SK-N-SH (cell line): ENCODE results near the gene CTSE. TPM values are rescaled to one million over a fixed set of nuclear protein-coding genes. Genes with fewer than 3 reads are reported as not detected.

ENCODE experiments used
- CTCF ChIA-PET: fragments of 300-600, 350-600 bp; formaldehyde crosslinking; extraction: SDS; loops from one replicate; lab custom pipeline; 2021; lab: Yijun Ruan, JAX
- POLR2A ChIA-PET: fragments of 350-600 bp; sonication (Branson Sonifier 250); formaldehyde crosslinking; extraction: SDS; loops from one replicate; lab custom pipeline; 2020; ENCODE audit warnings: antibody characterized with exemption, inconsistent platforms; lab: Yijun Ruan, JAX
- DNase-seq: peaks from one replicate; pipeline ENCODE4 v3.0.0; 2012
- H2AFZ ChIP-seq: fragments of 200-600 bp; sonication (generic); 2 replicates; pipeline ENCODE4 v1.8.1; 2016; ENCODE audit warnings: antibody characterized with exemption, mild to moderate bottlenecking, low read depth
- H3F3A ChIP-seq: fragments of 200-600 bp; sonication (generic); replicated peaks from 2 replicates; pipeline ENCODE3; 2016; ENCODE audit warnings: antibody characterized with exemption, mild to moderate bottlenecking; ENCODE audit not compliant: insufficient read depth
- H3K27ac ChIP-seq, 2 experiments: fragments of 200-500 bp in 1 of 2; fragments of 200-600 bp in 1 of 2; sonication (Bioruptor generic) in 1 of 2; sonication (generic), shearing (Covaris generic) in 1 of 2; 2 replicates each; pipeline versions ENCODE4 v1.5.1 to v1.6.1; 2014 to 2016; ENCODE audit warnings: low read depth in 2 of 2, inconsistent platforms in 1 of 2, low read length in 1 of 2, mild to moderate bottlenecking in 1 of 2, mixed read lengths in 1 of 2
- H3K27me3 ChIP-seq: fragments of 200-600 bp; sonication (generic), shearing (Covaris generic); 2 replicates; pipeline ENCODE4 v1.6.1; 2016; ENCODE audit warnings: mixed run types; ENCODE audit not compliant: insufficient read depth
- H3K36me3 ChIP-seq, 2 experiments: fragments of 200-500 bp in 1 of 2; fragments of 200-600 bp in 1 of 2; sonication (Bioruptor generic) in 1 of 2; sonication (generic) in 1 of 2; replicated peaks in 1 of 2; 2 replicates each; pipeline versions ENCODE3 to v1.5.1; 2014 to 2016; ENCODE audit warnings: low read length in 1 of 2, mild to moderate bottlenecking in 1 of 2; ENCODE audit not compliant: insufficient read depth in 2 of 2, control insufficient read depth in 1 of 2
- H3K4me1 ChIP-seq, 2 experiments: fragments of 200-500 bp in 1 of 2; fragments of 200-600 bp in 1 of 2; sonication (Bioruptor generic) in 1 of 2; sonication (generic), shearing (Covaris generic) in 1 of 2; 2 replicates each; pipeline versions ENCODE4 v1.5.1 to v1.6.1; 2014 to 2016; ENCODE audit warnings: low read depth in 1 of 2, low read length in 1 of 2, mixed run types in 1 of 2; ENCODE audit not compliant: insufficient read depth in 2 of 2, control insufficient read depth in 1 of 2
- H3K4me2 ChIP-seq: fragments of 200-600 bp; sonication (generic), shearing (Covaris generic); 2 replicates; pipeline ENCODE4 v1.6.1; 2017; ENCODE audit warnings: mixed run types
- H3K4me3 ChIP-seq, 2 experiments: fragments of 200-500 bp in 1 of 2; fragments of 200-600 bp in 1 of 2; sonication (Bioruptor generic) in 1 of 2; sonication (generic), shearing (Covaris generic) in 1 of 2; 2 replicates each; pipeline versions ENCODE4 v1.5.1 to v1.8.1; 2014 to 2016; ENCODE audit warnings: low read depth in 2 of 2, inconsistent platforms in 1 of 2, low read length in 1 of 2, mild to moderate bottlenecking in 1 of 2, mixed read lengths in 1 of 2, moderate library complexity in 1 of 2
- H3K79me2 ChIP-seq: fragments of 200-600 bp; sonication (generic); 2 replicates; pipeline ENCODE4 v1.8.1; 2017; ENCODE audit warnings: mild to moderate bottlenecking; ENCODE audit not compliant: insufficient read depth
- H3K9ac ChIP-seq: fragments of 200-600 bp; sonication (generic); 2 replicates; pipeline ENCODE4 v1.6.1; 2017; ENCODE audit warnings: mixed run types
- H3K9me2 ChIP-seq: fragments of 200-600 bp; sonication (generic); 2 replicates; pipeline ENCODE4 v1.6.1; 2017; ENCODE audit warnings: mixed run types
- H3K9me3 ChIP-seq: fragments of 200-600 bp; sonication (generic); 2 replicates; pipeline ENCODE4 v1.6.1; 2017; ENCODE audit warnings: mixed run types, mild to moderate bottlenecking, moderate library complexity
- H4K20me1 ChIP-seq: fragments of 200-600 bp; sonication (generic); 2 replicates; pipeline ENCODE4 v1.6.1; 2017; ENCODE audit warnings: mild to moderate bottlenecking, mixed run types; ENCODE audit not compliant: insufficient read depth
- CHD2 ChIP-seq: fragments of 150-350 bp; IDR thresholded peaks from 2 replicates; pipeline ENCODE4 v1.6.1; 2018; ENCODE audit warnings: low read length; ENCODE audit not compliant: partially characterized antibody
- EZH2phosphoT487 ChIP-seq: fragments of 200-600 bp; sonication (generic); IDR thresholded peaks from 2 replicates; pipeline ENCODE4 v1.6.1; 2017; ENCODE audit warnings: low read depth, mixed run types, mild to moderate bottlenecking, antibody characterized with exemption, moderate library complexity, borderline replicate concordance
- FOXJ3 ChIP-seq: sonication (generic); formaldehyde crosslinking; IDR thresholded peaks from 2 replicates; pipeline ENCODE4 v1.5.1; 2020; ENCODE audit warnings: mild to moderate bottlenecking, missing genetic modification reagents
- FOXM1 ChIP-seq: IDR thresholded peaks from 2 replicates; pipeline ENCODE4 v1.4.0; 2012; ENCODE audit warnings: low read depth, mild to moderate bottlenecking
- JUND ChIP-seq: IDR thresholded peaks from 2 replicates; pipeline ENCODE4 v1.4.0; 2012
- MXI1 ChIP-seq: IDR thresholded peaks from 2 replicates; pipeline ENCODE4 v1.6.1; 2012; ENCODE audit warnings: mild to moderate bottlenecking, low read depth, low read length, improper control_type of control experiment
- NFIC ChIP-seq: IDR thresholded peaks from 2 replicates; pipeline ENCODE4 v1.4.0; 2012; ENCODE audit warnings: borderline replicate concordance
- RCOR1 ChIP-seq: fragments of 150-350 bp; IDR thresholded peaks from 2 replicates; pipeline ENCODE4 v1.6.1; 2017; ENCODE audit warnings: antibody characterized with exemption, low read length
- RFX5 ChIP-seq: IDR thresholded peaks from 2 replicates; pipeline ENCODE4 v1.6.1; 2012; ENCODE audit warnings: mild to moderate bottlenecking, improper control_type of control experiment, low read length
- SMC3 ChIP-seq: IDR thresholded peaks from 2 replicates; pipeline ENCODE4 v1.6.1; 2012; ENCODE audit warnings: low read depth, low read length, improper control_type of control experiment
- YY1 ChIP-seq: IDR thresholded peaks from 2 replicates; pipeline ENCODE4 v1.4.0; 2012; ENCODE audit warnings: low read depth, mild to moderate bottlenecking
- WGBS: methylation state at CpG from one replicate; pipeline ENCODE4 v1.1.6; 2017; ENCODE audit warnings: low lambda C conversion rate; 5-methylcytosine and 5-hydroxymethylcytosine counted together
- polyA plus RNA-seq, 3 experiments: library from polyadenylated mRNA; depleted of rRNA; stranded (reverse); fragments of >200 nt; gene quantifications; 2 replicates each; pipeline ENCODE4 v1.2.3, GENCODE V29; 2012
- TF ChIP-seq, protein P1 (sequence below): IDR thresholded peaks from 2 replicates; pipeline ENCODE4; 2012
- TF ChIP-seq, protein P2 (sequence below): fragments of 200-600 bp; sonication (generic); IDR thresholded peaks from 2 replicates; pipeline ENCODE4 v1.6.1; 2017; ENCODE audit warnings: antibody characterized with exemption, mild to moderate bottlenecking, moderate library complexity
- TF ChIP-seq, protein P3 (sequence below): IDR thresholded peaks from 2 replicates; pipeline ENCODE4 v1.4.0; 2012; ENCODE audit warnings: low read depth, borderline replicate concordance
- TF ChIP-seq, protein P4 (sequence below): fragments of 150-350 bp; IDR thresholded peaks from 2 replicates; pipeline ENCODE4 v1.6.1; 2016; ENCODE audit warnings: mild to moderate bottlenecking, low read depth, low read length
- TF ChIP-seq, protein P5 (sequence below): IDR thresholded peaks from 2 replicates; pipeline ENCODE4 v1.4.0; 2012; ENCODE audit warnings: low read depth, borderline replicate concordance

CTSE gene
- polyA plus RNA-seq, 1 of the 3 experiments (the other 2 are of a cell fraction): not detected

DNA sequence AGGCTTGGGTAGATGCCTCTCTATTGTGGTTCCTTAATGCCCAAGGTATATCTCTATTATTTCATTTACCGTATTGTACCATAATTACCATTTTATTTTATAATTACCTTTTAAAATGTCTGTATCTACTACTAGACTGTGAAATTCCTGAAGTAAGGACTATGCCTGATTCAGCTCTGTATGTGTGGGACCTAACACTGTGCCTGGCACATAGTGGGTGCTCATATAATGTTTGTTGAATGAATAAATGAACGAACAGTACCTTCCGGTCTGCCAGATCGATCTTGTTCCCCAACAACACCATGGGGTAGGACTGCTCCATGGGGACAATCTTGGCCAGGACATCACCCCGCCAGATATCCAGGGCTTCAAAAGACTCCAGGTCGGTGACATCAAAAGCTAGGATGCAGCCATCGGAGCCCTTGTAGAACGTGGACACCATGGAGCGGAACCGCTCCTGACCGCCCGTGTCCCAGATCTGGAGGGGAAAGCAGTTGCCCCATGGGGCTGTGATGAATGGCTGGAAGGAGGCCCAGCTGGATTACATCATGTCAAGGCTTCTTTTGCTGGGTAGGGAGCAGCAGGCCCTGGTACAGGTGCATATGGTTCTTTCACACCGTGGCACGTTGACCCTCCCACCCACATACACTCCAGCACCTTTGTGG lies 31.3 kb downstream of the CTSE start (continued):
- TF ChIP-seq, protein P1, sequence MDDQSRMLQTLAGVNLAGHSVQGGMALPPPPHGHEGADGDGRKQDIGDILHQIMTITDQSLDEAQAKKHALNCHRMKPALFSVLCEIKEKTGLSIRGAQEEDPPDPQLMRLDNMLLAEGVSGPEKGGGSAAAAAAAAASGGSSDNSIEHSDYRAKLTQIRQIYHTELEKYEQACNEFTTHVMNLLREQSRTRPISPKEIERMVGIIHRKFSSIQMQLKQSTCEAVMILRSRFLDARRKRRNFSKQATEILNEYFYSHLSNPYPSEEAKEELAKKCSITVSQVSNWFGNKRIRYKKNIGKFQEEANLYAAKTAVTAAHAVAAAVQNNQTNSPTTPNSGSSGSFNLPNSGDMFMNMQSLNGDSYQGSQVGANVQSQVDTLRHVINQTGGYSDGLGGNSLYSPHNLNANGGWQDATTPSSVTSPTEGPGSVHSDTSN: no peak
- no peak for TF ChIP-seq NFIC
- TF ChIP-seq SMC3: no peak
- no peak for TF ChIP-seq RFX5
- TF ChIP-seq YY1: no peak
- TF ChIP-seq JUND: no peak
- TF ChIP-seq RCOR1: no peak
- TF ChIP-seq, protein P2, sequence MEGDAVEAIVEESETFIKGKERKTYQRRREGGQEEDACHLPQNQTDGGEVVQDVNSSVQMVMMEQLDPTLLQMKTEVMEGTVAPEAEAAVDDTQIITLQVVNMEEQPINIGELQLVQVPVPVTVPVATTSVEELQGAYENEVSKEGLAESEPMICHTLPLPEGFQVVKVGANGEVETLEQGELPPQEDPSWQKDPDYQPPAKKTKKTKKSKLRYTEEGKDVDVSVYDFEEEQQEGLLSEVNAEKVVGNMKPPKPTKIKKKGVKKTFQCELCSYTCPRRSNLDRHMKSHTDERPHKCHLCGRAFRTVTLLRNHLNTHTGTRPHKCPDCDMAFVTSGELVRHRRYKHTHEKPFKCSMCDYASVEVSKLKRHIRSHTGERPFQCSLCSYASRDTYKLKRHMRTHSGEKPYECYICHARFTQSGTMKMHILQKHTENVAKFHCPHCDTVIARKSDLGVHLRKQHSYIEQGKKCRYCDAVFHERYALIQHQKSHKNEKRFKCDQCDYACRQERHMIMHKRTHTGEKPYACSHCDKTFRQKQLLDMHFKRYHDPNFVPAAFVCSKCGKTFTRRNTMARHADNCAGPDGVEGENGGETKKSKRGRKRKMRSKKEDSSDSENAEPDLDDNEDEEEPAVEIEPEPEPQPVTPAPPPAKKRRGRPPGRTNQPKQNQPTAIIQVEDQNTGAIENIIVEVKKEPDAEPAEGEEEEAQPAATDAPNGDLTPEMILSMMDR: no peak
- no peak for TF ChIP-seq FOXM1
- TF ChIP-seq, protein P3, sequence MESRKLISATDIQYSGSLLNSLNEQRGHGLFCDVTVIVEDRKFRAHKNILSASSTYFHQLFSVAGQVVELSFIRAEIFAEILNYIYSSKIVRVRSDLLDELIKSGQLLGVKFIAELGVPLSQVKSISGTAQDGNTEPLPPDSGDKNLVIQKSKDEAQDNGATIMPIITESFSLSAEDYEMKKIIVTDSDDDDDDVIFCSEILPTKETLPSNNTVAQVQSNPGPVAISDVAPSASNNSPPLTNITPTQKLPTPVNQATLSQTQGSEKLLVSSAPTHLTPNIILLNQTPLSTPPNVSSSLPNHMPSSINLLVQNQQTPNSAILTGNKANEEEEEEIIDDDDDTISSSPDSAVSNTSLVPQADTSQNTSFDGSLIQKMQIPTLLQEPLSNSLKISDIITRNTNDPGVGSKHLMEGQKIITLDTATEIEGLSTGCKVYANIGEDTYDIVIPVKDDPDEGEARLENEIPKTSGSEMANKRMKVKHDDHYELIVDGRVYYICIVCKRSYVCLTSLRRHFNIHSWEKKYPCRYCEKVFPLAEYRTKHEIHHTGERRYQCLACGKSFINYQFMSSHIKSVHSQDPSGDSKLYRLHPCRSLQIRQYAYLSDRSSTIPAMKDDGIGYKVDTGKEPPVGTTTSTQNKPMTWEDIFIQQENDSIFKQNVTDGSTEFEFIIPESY: no peak

DNA sequence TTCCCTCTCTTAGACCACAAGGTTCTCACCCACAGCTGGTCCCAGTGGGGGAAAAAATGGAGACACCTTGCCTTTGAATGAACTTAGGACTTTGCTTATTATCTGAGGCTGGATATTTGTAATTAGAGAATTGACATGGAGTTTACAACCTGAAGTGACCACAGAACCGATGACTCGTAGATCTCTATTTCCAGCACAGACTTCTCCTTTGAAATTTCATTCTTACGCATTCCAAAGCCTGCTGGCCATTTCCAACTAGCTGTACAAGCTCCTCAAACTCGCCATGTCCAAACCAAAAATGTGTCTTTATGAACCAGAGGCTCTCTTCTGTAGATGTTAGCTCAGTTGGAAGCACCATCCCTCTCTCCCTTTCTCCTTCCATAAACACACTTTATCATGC lies 32.5 kb downstream of the CTSE start:
- WGBS: 44% methylated on average over 4 of the region's 4 CpGs
- Histone ChIP-seq H3K4me3 (no peak overlapping the region), H3K9me2 (no peaks in the 10 kb centered on the region), H4K20me1 (no peaks in the 10 kb centered on the region), H3K79me2 (no peaks in the 10 kb centered on the region), H3K27ac (no peak overlapping the region), H2AFZ (no peak overlapping the region), H3K4me2 (no peak overlapping the region), H3F3A (no peaks in the 10 kb centered on the region), H3K36me3 (no peaks in the 10 kb centered on the region), H3K27me3 (no peaks in the 10 kb centered on the region; the same call in 1 of the 2 replicates), H3K9me3 (no peaks in the 10 kb centered on the region), H3K4me1 (no peaks in the 10 kb centered on the region; a peak in 1 of 4 replicates), H3K9ac (no peak overlapping the region)
- ChIA-PET POLR2A (no interaction called here), CTCF (interaction anchor here (1.0 to 6.2 kb wide), 5 partner anchors 11 to 200 kb away, joined by 3 to 41 read pairs (median 4); no protein-coding TSS in a partner anchor)
- no peak for DNase-seq
- TF ChIP-seq, protein P2: no peak
- TF ChIP-seq FOXJ3 (CRISPR knock-in tag) (no peak), EZH2phosphoT487 (no peak), CHD2 (no peak), MXI1 (no peak), RCOR1 (no peak), JUND (no peak), FOXM1 (no peak), YY1 (no peak)
- TF ChIP-seq, protein P4, sequence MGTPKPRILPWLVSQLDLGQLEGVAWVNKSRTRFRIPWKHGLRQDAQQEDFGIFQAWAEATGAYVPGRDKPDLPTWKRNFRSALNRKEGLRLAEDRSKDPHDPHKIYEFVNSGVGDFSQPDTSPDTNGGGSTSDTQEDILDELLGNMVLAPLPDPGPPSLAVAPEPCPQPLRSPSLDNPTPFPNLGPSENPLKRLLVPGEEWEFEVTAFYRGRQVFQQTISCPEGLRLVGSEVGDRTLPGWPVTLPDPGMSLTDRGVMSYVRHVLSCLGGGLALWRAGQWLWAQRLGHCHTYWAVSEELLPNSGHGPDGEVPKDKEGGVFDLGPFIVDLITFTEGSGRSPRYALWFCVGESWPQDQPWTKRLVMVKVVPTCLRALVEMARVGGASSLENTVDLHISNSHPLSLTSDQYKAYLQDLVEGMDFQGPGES: no peak
- TF ChIP-seq, protein P3: no peak
- TF ChIP-seq, protein P1: no peak
- TF ChIP-seq, protein P5, sequence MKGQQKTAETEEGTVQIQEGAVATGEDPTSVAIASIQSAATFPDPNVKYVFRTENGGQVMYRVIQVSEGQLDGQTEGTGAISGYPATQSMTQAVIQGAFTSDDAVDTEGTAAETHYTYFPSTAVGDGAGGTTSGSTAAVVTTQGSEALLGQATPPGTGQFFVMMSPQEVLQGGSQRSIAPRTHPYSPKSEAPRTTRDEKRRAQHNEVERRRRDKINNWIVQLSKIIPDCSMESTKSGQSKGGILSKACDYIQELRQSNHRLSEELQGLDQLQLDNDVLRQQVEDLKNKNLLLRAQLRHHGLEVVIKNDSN: no peak
